Activated gamma-delta T cell treated with Interleukin-2 at 50 U/mL for 16 hours (primary cell): ENCODE measurements around the gene C4orf46.

ENCODE experiments used
- DNase-seq: peaks from one replicate; pipeline ENCODE4 v3.0.0-alpha.2; 2020

The C4orf46 gene

GRCh38 chr4:158649111-158649680, 22.5 kb downstream of the C4orf46 start:
- no peak for DNase-seq

- DNase-seq, result no peak
Observed at GRCh38 chr4:158644760-158645159, 26.9 kb downstream of the C4orf46 start.

- DNase-seq, result no peak
Observed at GRCh38 chr4:158644356-158644755, 27.3 kb downstream of the C4orf46 start.

- DNase-seq, result no peak
Observed at GRCh38 chr4:158636619-158637018, 35.1 kb downstream of the C4orf46 start.

GRCh38 chr4:158630893-158631292, 40.8 kb downstream of the C4orf46 start:
- no peak for DNase-seq

- DNase-seq, result no peak
Observed at GRCh38 chr4:158625544-158625943, 46.1 kb downstream of the C4orf46 start.

- no peak for DNase-seq
Observed at GRCh38 chr4:158624889-158625478, 46.7 kb downstream of the C4orf46 start.

GRCh38 chr4:158622251-158622650, 49.4 kb downstream of the C4orf46 start:
- no peak for DNase-seq

GRCh38 chr4:158621729-158622128, 50.0 kb downstream of the C4orf46 start:
- DNase-seq, result no peak

- no peak for DNase-seq
Observed at GRCh38 chr4:158617956-158618355, 53.7 kb downstream of the C4orf46 start.
